Liver (tissue), 3 donors: ENCODE measurements around the gene ASPSCR1.

Source experiments
- TF ChIP-seq, protein P1 (sequence below): fragments of 150-350 bp; IDR thresholded peaks from 2 replicates; pipeline ENCODE4 v1.5.1; 2017; ENCODE audit warnings: improper control_type of control experiment, low read depth, low read length; ENCODE audit not compliant: missing input control
- TF ChIP-seq, protein P2 (sequence below): IDR thresholded peaks from 2 replicates; pipeline ENCODE4 v1.6.1; 2016; ENCODE audit warnings: antibody characterized with exemption, mild to moderate bottlenecking
- TF ChIP-seq, protein P3 (sequence below): IDR thresholded peaks from 2 replicates; pipeline ENCODE4 v1.6.1; 2016; ENCODE audit warnings: antibody characterized with exemption
- donor health status: healthy.
- donor health status: healthy.

DNA sequence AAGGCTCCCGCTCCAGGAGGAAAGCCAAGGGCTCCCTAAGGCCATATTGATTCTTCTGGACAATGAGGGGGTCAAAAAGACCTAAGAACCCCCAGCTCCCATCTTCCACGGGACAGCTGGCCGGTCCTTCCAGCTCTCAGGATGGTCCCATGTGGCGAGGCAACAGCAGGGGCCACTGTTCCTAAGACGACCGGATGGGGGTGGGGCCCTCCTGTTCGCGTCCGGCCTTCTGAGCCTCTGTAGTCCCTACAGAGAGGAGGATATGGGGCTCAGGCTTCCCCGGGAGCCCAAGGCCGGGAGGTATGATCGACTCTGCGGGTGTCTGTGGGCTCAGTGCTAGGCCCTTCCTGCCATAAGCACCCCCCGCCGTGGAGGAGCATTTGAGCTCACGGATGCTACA lies 66.1 kb downstream of the ASPSCR1 start:
- TF ChIP-seq, protein P1, sequence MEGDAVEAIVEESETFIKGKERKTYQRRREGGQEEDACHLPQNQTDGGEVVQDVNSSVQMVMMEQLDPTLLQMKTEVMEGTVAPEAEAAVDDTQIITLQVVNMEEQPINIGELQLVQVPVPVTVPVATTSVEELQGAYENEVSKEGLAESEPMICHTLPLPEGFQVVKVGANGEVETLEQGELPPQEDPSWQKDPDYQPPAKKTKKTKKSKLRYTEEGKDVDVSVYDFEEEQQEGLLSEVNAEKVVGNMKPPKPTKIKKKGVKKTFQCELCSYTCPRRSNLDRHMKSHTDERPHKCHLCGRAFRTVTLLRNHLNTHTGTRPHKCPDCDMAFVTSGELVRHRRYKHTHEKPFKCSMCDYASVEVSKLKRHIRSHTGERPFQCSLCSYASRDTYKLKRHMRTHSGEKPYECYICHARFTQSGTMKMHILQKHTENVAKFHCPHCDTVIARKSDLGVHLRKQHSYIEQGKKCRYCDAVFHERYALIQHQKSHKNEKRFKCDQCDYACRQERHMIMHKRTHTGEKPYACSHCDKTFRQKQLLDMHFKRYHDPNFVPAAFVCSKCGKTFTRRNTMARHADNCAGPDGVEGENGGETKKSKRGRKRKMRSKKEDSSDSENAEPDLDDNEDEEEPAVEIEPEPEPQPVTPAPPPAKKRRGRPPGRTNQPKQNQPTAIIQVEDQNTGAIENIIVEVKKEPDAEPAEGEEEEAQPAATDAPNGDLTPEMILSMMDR, result no peak
- TF ChIP-seq, protein P2, sequence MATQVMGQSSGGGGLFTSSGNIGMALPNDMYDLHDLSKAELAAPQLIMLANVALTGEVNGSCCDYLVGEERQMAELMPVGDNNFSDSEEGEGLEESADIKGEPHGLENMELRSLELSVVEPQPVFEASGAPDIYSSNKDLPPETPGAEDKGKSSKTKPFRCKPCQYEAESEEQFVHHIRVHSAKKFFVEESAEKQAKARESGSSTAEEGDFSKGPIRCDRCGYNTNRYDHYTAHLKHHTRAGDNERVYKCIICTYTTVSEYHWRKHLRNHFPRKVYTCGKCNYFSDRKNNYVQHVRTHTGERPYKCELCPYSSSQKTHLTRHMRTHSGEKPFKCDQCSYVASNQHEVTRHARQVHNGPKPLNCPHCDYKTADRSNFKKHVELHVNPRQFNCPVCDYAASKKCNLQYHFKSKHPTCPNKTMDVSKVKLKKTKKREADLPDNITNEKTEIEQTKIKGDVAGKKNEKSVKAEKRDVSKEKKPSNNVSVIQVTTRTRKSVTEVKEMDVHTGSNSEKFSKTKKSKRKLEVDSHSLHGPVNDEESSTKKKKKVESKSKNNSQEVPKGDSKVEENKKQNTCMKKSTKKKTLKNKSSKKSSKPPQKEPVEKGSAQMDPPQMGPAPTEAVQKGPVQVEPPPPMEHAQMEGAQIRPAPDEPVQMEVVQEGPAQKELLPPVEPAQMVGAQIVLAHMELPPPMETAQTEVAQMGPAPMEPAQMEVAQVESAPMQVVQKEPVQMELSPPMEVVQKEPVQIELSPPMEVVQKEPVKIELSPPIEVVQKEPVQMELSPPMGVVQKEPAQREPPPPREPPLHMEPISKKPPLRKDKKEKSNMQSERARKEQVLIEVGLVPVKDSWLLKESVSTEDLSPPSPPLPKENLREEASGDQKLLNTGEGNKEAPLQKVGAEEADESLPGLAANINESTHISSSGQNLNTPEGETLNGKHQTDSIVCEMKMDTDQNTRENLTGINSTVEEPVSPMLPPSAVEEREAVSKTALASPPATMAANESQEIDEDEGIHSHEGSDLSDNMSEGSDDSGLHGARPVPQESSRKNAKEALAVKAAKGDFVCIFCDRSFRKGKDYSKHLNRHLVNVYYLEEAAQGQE, result no peak
- TF ChIP-seq, protein P3, sequence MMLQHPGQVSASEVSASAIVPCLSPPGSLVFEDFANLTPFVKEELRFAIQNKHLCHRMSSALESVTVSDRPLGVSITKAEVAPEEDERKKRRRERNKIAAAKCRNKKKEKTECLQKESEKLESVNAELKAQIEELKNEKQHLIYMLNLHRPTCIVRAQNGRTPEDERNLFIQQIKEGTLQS, result no peak
